GM03348 (cell line): ENCODE results near the gene RERE.
"Not testable (repeated sequence)": the region's sequence is repeated elsewhere in the genome, so short reads cannot be mapped to it uniquely, and the experiment has no call there.

Experiments
- DNase-seq: peaks from one replicate; pipeline ENCODE4 v3.0.0; 2012; ENCODE audit warnings: low spot score

The RERE gene

GRCh38 chr1:8380310-8380709, 437.1 kb downstream of the RERE start:
- not testable (repeated sequence) for DNase-seq

DNA sequence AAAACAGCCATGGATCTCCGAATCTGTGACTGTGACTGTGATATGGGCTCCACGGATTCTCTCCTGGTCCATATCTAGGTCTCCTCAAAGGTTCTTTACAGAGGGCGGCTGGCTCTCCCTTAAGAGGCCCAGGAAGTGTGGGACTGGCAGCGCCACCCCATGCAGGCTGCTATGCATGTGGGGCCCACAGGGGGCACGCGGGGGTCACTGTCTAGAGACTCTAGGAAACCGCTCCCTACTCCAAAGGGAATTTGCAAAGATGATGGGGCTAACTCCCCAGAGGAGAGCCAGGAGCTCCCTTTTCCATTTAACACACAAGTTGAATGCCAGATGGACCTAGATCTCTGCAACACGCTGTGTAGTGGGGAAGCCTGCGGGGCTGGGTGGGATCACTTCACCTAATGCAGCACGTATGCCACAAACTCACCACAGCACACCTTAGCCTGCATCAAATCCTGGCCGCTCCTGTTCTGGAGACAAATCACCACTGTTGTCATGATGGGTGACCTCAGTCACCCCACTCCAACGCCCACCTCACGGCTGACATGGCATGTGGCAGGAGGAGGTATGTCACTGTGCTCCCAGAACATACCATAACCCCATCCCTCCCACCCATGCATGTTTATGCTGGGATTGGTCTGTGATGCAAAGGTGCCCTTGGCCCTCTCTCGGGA, 437.8 kb downstream of the RERE start:
- DNase-seq, result peak; percentile 6

DNA sequence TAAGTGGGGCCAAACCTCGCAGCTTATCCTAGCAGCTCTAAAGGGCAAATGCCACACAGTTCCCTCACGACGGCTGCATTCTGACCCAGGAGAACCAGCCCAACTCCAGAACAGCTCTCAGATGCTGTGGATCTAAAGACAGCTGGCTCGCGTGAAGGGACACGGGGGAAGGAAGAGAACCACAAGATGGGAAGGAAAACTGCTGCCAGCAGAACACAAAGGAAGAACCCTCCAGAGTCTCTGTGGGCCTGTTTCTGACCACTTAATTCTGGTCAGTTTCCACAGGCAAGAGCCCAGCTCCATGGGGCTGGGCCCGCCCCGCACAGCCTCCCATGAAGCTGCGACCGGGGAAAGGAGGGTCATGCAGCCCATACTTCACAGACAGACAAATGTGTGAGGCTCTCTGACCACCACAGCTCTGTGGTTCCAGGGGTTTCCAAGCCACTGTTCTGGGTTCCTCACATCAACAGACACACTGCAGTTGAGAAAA, 438.4 kb downstream of the RERE start:
- no peak for DNase-seq

- DNase-seq, result peak; percentile 17
Measured at GRCh38 chr1:8378178-8378577, 439.3 kb downstream of the RERE start.

DNA sequence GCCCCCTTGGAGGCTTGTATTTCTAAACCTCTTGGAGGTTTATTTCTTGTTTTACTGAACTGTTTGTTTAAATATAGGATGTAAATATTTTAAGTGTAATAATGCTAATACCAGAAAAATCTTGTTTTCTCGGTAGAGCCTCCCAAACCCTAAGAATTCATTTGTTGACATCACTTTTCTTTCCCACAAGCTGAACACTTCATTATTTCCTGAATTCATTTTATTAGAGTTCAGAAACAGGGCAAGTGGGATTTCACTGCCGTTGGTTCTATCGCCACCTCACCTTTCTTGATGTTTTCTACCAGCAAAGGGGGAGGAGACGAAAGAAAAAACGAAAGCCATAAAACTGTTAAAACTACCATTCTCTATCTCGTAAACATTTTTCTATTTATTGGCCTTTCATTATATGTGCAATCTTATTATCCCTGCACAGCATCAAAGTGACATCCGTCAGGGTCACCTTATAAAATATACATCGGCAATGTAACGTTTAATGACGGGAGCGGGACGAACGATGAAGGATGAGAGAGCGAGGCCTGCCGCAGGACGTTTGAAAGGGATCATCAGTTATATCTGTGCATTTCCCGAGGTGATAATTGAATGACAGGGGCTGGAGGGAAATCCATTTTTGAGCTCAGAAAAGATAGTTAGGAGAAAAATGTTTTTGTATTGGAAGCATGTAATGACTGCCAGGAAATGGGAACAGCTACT, 440.0 kb downstream of the RERE start:
- no peak for DNase-seq

GRCh38 chr1:8376358-8376840, 441.0 kb downstream of the RERE start:
- no peak for DNase-seq

GRCh38 chr1:8374812-8375211, 442.6 kb downstream of the RERE start:
- DNase-seq, result peak; percentile 44

- peak; percentile 13 for DNase-seq
Measured at GRCh38 chr1:8374356-8374755, 443.1 kb downstream of the RERE start.

GRCh38 chr1:8373581-8374241, 443.7 kb downstream of the RERE start:
- DNase-seq, result peak; percentile 81

GRCh38 chr1:8373125-8373524, 444.3 kb downstream of the RERE start:
- DNase-seq, result peak; percentile 2

DNA sequence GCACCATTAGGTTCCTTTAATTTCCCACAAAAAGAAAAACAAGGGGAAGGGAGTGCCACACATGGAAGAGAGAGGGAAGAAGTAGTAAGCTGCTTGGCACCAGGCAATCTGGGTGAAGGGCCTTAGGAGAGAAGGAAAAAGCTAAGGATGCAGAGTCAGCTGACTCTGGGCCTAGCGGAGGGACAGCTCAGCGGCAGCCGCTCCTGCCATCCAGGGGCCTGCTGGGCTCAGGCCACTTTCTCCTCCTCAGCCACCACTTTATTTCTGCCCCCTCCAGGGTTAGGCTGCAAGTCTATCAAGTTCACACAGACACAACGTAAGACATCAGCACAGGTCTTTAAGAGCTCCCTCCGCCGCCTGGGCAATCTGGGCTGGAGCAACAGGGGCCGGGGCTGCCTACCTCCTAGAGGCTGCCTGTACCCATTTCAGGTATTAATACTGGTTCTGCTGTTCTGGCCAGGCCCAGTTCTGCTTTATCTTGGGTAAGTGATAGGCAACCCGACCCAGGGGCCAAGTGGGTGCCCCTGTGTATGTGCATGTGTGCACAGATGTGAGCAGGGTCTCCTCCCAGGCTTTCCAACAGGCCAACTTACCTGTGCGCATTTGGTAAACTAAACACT, 446.0 kb downstream of the RERE start:
- DNase-seq, result peak; percentile 5

- DNase-seq, result peak; percentile 34
Measured at GRCh38 chr1:8370905-8371315, 446.5 kb downstream of the RERE start.

GRCh38 chr1:8370046-8370881, 447.2 kb downstream of the RERE start:
- DNase-seq, result peak; percentile 27

- DNase-seq, result no peak
Measured at GRCh38 chr1:8368956-8369639, 448.3 kb downstream of the RERE start.

DNA sequence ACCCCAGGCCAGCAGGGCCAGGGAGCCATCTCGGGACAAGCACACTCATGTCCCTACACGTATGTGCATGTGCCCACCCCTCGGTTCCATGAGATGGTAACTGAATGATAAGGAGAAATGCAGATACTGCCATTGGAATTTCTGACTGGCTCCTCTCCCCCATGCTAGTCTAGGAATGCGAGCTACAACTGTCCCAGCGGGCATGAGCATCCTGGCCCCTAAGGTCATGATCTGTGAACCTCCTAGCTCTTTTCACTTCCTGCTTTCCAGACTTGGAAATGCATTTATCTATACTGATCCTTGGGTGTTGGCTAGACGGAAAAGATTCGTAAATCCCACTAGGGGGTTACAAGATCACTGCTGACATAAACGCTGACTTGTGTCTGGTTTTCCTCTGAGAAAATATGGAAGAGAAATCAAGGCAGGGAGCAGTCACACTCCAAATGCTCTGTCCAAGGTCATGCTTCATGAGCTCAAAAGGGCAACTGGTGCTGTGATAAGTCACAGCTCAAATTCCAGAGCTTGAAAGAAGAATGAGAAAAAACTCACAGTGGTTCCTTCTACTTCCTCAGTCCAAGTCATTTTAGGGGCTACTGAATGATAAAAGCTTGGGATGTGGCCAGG, 449.8 kb downstream of the RERE start:
- DNase-seq, result no peak

DNA sequence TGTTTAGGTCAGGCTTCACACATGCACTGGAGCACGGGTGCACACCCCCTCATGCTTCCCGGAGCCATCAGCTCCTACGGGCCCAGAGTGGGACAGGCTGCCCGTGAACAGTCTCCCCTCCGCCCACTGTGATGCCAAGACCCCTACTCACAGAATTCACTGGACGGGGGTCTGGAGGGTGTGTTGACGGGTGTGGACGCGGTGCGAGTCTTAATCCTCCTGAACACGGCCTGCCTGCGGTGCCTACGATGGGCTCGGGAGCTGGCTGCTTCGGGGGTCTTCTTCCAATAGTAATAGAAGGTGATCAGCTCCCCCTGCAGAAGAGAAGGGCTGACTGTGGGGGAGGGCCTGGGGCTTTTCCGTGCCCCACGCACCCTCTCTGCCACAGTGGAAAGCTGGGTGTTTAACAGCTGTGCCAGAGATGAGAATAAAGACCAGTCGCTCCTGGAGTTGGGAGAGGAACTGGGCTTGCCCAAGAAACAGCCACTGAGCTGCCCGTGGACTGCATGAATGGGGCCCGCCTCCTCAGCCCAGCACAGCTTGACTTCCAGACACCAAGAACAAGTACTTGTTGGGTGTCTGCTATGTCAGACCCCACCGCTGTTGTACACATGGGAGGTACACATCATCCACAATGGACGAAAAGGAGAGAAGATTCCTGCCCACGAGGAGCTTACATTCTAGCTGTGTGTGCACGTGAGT, 451.6 kb downstream of the RERE start:
- DNase-seq, result no peak

DNA sequence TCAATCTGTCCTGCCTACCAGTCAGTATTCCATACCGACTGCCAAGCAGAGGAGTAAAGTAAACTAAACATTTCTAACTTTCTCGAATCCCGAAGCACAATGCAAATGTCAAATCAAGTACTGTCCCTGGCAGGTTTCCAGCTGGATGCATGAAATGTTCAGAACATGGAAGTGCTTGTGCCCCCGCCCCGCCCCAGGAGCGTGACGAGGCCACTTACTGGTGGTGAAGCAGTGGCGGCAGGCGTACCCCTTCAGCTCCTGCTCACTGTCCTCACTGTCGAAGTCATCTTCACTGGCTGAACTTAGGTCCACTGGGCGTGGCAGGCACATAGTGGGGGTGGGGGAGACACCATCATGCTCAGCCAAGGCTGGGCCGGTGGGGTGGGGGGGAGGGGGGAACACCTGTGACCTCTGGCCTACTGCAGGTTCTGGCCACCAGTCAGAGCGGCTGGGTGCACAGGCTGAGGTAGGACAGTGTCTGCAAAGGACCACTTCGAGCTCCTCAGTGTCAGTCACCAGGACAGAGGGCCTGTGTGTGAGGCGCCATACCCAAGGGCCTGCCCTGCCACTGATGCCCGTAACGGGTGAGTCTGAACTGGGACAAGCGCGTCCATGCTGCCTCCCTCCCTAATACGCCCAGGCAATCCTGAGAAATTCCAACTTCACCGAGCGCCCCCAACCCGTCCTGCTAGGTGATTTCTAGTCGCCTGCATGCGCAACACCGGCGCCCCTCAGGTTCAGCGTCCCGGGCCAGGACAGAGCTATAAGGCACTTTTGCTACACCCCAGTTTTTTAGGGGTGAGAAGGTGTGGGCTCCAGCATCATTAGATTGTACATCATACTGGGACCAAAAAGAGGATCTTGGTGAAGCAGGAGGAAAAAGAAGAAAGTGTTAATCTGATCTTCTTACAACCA, 452.7 kb downstream of the RERE start:
- DNase-seq, result no peak

DNA sequence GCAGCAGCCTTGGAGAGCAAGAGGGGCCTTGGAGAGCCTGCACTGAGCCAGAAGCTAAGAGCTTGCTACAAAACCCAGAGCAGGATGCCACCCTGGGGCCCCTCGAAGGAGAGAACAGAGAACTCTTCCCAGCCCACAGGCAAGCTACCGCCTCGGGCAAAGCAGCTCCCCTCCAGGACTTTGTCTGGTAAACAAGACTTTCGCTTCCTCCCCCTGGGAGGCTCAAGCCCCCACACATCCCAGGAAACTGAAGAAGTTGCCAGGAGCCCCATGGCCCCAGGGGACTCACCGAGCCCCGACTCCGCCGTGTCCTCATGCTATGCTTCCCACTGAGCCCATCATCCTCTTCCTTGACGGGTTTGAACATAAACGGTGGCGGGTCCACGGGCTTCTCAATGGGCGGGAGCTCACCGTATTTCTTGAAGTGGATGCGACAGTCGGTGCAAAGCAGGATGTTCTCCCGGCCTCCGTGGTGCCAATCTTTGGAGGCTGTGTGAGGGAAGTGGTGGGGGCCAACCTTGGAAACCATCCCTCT, 453.6 kb downstream of the RERE start:
- DNase-seq, result no peak
